ENCODE data around the gene ZC3H14. TPM values are rescaled to one million over a fixed set of nuclear protein-coding genes. Genes with fewer than 3 reads are reported as not detected.

Gene ZC3H14
- total RNA-seq, 1 donor from 2014 or later = 28.7 TPM

GRCh38 chr14:88551980-88552431, 10.8 kb upstream of the ZC3H14 start:
- Histone ChIP-seq H3K27ac (ENCODE audit: low read depth, low read length) (peak overlapping the region; percentile 78), H3K4me1 (ENCODE audit: control insufficient read depth in 3 of 3, insufficient read depth in 3 of 3, low read length in 3 of 3) (peaks cover 16 to 40% (median 33%) of the 10 kb centered on the region in 3 donors), H3K9me3 (ENCODE audit: control insufficient read depth in 3 of 3, low read length in 3 of 3) (no peaks in the 10 kb centered on the region), H3K27me3 (ENCODE audit: control insufficient read depth in 3 of 3, insufficient read depth in 3 of 3, low read length in 3 of 3) (no peaks in the 10 kb centered on the region), H3K36me3 (ENCODE audit: control insufficient read depth in 3 of 3, insufficient read depth in 3 of 3, low read length in 3 of 3) (peaks cover 2 to 17% (median 6%) of the 10 kb centered on the region in 3 donors), H3K4me3 (ENCODE audit: low read length in 3 of 3) (peak overlapping the region; percentile 91 to 92 (median 91)), H3K9ac (ENCODE audit: low read depth in 1 of 3, low read length in 3 of 3) (peak overlapping the region; percentile 78 to 86 (median 84))

DNA sequence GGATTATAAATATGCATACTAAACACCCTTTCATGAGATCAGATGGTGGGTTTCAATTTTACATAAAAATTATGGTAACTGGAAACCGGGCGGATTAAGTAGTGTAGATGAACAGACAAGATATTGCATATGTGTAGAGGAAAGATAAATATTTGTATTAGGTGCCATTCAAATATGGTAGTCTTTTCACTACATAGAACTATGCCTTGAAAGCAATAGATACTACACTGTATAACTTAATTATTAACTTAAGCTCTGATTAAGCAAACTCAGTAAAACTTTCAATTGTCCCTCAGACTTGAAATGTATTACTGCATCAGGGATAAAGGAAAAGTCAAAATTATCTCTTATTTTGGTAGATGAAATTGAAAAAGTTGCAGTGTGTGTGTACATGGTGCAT, 10.0 kb upstream of the ZC3H14 start:
- peaks cover 2 to 14% (median 3%) of the 10 kb centered on the region in 3 donors for H3K36me3 ChIP-seq (ENCODE audit: control insufficient read depth in 3 of 3, insufficient read depth in 3 of 3, low read length in 3 of 3)
- H3K4me3 ChIP-seq (ENCODE audit: low read length in 3 of 3) = peak overlapping the region in 1 of 3 donors; percentile 91
- no peaks in the 10 kb centered on the region for H3K9me3 ChIP-seq (ENCODE audit: control insufficient read depth in 3 of 3, low read length in 3 of 3)
- peak overlapping the region; percentile 78 for H3K27ac ChIP-seq (ENCODE audit: low read depth, low read length)
- peak overlapping the region; percentile 81 to 86 (median 84) for H3K9ac ChIP-seq (ENCODE audit: low read depth in 1 of 3, low read length in 3 of 3)
- H3K27me3 ChIP-seq (ENCODE audit: control insufficient read depth in 3 of 3, insufficient read depth in 3 of 3, low read length in 3 of 3) = no peaks in the 10 kb centered on the region
- peaks cover 16 to 40% (median 33%) of the 10 kb centered on the region in 3 donors for H3K4me1 ChIP-seq (ENCODE audit: control insufficient read depth in 3 of 3, insufficient read depth in 3 of 3, low read length in 3 of 3)

GRCh38 chr14:88553886-88554456, 8.9 kb upstream of the ZC3H14 start:
- H3K27ac ChIP-seq (ENCODE audit: low read depth, low read length) = peak overlapping the region; percentile 79
- H3K4me3 ChIP-seq (ENCODE audit: low read length in 3 of 3) = peak overlapping the region; percentile 71 to 90 (median 76)
- H3K9me3 ChIP-seq (ENCODE audit: control insufficient read depth in 3 of 3, low read length in 3 of 3) = no peaks in the 10 kb centered on the region
- H3K27me3 ChIP-seq (ENCODE audit: control insufficient read depth in 3 of 3, insufficient read depth in 3 of 3, low read length in 3 of 3) = no peaks in the 10 kb centered on the region
- H3K4me1 ChIP-seq (ENCODE audit: control insufficient read depth in 3 of 3, insufficient read depth in 3 of 3, low read length in 3 of 3) = peaks cover 16 to 40% (median 33%) of the 10 kb centered on the region in 3 donors
- peak overlapping the region; percentile 85 to 93 (median 86) for H3K9ac ChIP-seq (ENCODE audit: low read depth in 1 of 3, low read length in 3 of 3)
- peaks cover under 1 to 3% (median 2%) of the 10 kb centered on the region in 3 donors for H3K36me3 ChIP-seq (ENCODE audit: control insufficient read depth in 3 of 3, insufficient read depth in 3 of 3, low read length in 3 of 3)

GRCh38 chr14:88554457-88555286, 8.2 kb upstream of the ZC3H14 start, which contains the start of gene PTPN21:
TSS of gene PTPN21 (minus strand) at chr14:88555007. CDS start at chr14:88550417, 4,590 bp downstream.
- Histone ChIP-seq H3K9ac (ENCODE audit: low read depth in 1 of 3, low read length in 3 of 3) (peak within 1 kb of the TSS; percentile 85 to 93 (median 86)), H3K36me3 (ENCODE audit: control insufficient read depth in 3 of 3, insufficient read depth in 3 of 3, low read length in 3 of 3) (no peaks in the 10 kb centered on the region), H3K27ac (ENCODE audit: low read depth, low read length) (peak within 1 kb of the TSS; percentile 79), H3K9me3 (ENCODE audit: control insufficient read depth in 3 of 3, low read length in 3 of 3) (no peaks in the 10 kb centered on the region), H3K4me1 (ENCODE audit: control insufficient read depth in 3 of 3, insufficient read depth in 3 of 3, low read length in 3 of 3) (peaks cover 16 to 40% (median 33%) of the 10 kb centered on the region in 3 donors), H3K4me3 (ENCODE audit: low read length in 3 of 3) (peak within 1 kb of the TSS; percentile 71 to 90 (median 76)), H3K27me3 (ENCODE audit: control insufficient read depth in 3 of 3, insufficient read depth in 3 of 3, low read length in 3 of 3) (no peaks in the 10 kb centered on the region)

DNA sequence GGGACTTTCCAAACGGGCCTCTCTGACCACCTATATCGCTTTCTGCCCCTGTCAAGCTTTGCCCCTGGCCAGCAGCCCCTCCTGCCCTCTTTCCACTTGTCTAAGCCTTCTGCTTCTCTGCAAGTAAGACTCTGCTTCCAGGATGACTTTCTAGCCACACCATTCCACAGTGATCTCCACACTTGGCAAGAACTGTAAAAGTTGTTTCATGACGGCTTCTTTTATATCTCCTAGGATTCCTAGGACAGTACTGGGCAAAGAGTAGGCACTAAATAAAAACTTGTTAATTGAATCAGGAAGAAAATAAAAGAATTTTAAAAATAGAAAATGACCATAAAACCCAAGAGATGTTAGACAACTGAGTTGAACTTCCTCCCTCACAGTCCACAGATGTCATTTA, 6.3 kb upstream of the ZC3H14 start:
- H3K4me1 ChIP-seq (ENCODE audit: control insufficient read depth in 3 of 3, insufficient read depth in 3 of 3, low read length in 3 of 3) = peaks cover 12 to 30% (median 21%) of the 10 kb centered on the region in 3 donors
- H3K27me3 ChIP-seq (ENCODE audit: control insufficient read depth in 3 of 3, insufficient read depth in 3 of 3, low read length in 3 of 3) = no peaks in the 10 kb centered on the region
- peak overlapping the region; percentile 34 for H3K27ac ChIP-seq (ENCODE audit: low read depth, low read length)
- no peaks in the 10 kb centered on the region for H3K9me3 ChIP-seq (ENCODE audit: control insufficient read depth in 3 of 3, low read length in 3 of 3)
- peak overlapping the region in 1 of 3 donors; percentile 5 for H3K9ac ChIP-seq (ENCODE audit: low read depth in 1 of 3, low read length in 3 of 3)
- H3K36me3 ChIP-seq (ENCODE audit: control insufficient read depth in 3 of 3, insufficient read depth in 3 of 3, low read length in 3 of 3) = no peaks in the 10 kb centered on the region
- H3K4me3 ChIP-seq (ENCODE audit: low read length in 3 of 3) = no peak overlapping the region

DNA sequence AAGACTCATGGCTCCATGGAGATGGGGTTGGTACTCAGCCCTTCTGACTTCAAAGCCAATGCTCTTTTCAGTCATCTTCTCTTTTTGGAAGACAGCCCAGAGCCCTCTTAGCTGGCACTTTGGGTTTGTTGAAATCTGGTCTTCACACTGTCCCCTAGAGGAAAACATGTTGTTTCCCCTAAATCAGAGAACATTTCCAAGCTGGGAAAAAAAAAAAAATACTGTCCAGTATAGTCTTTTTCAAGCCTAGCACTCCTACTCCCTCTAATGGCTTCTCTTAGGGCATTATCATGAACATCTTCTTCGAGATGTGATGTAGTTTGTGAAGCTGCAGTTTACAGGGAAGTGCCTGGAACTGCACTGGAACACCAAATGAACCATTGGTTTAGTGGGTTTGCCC, 3.0 kb upstream of the ZC3H14 start:
- no peaks in the 10 kb centered on the region for H3K9me3 ChIP-seq (ENCODE audit: control insufficient read depth in 3 of 3, low read length in 3 of 3)
- H3K27me3 ChIP-seq (ENCODE audit: control insufficient read depth in 3 of 3, insufficient read depth in 3 of 3, low read length in 3 of 3) = no peaks in the 10 kb centered on the region
- no peak overlapping the region for H3K4me3 ChIP-seq (ENCODE audit: low read length in 3 of 3)
- H3K4me1 ChIP-seq (ENCODE audit: control insufficient read depth in 3 of 3, insufficient read depth in 3 of 3, low read length in 3 of 3) = peaks cover 13 to 17% (median 14%) of the 10 kb centered on the region in 3 donors
- peak overlapping the region in 1 of 3 donors; percentile 17 for H3K9ac ChIP-seq (ENCODE audit: low read depth in 1 of 3, low read length in 3 of 3)
- H3K36me3 ChIP-seq (ENCODE audit: control insufficient read depth in 3 of 3, insufficient read depth in 3 of 3, low read length in 3 of 3) = peaks cover 0 to 3% (median 0%) of the 10 kb centered on the region in 3 donors
- H3K27ac ChIP-seq (ENCODE audit: low read depth, low read length) = no peak overlapping the region

DNA sequence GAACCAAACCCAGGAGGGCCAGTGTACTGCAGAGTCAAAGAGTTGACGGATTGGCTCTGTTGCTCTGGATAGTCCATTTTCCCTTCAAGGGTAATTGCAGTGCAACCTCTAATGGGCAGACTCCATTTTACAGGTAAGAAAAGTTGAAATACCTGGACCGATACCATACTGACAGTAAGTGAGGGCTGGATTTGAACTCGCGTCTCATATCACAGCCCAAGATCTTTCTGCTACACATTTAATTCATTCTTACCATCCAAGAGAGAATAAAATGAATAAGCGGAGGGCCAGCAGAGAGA, 356 bp upstream of the ZC3H14 start:
- H3K4me3 ChIP-seq (ENCODE audit: low read length in 3 of 3) = peak overlapping the region; percentile 70 to 98 (median 90)
- H3K36me3 ChIP-seq (ENCODE audit: control insufficient read depth in 3 of 3, insufficient read depth in 3 of 3, low read length in 3 of 3) = peaks cover 0 to 3% (median 0%) of the 10 kb centered on the region in 3 donors
- H3K4me1 ChIP-seq (ENCODE audit: control insufficient read depth in 3 of 3, insufficient read depth in 3 of 3, low read length in 3 of 3) = peaks cover 9 to 14% (median 11%) of the 10 kb centered on the region in 3 donors
- peak overlapping the region; percentile 85 to 93 (median 87) for H3K9ac ChIP-seq (ENCODE audit: low read depth in 1 of 3, low read length in 3 of 3)
- no peaks in the 10 kb centered on the region for H3K27me3 ChIP-seq (ENCODE audit: control insufficient read depth in 3 of 3, insufficient read depth in 3 of 3, low read length in 3 of 3)
- peak overlapping the region; percentile 85 for H3K27ac ChIP-seq (ENCODE audit: low read depth, low read length)
- H3K9me3 ChIP-seq (ENCODE audit: control insufficient read depth in 3 of 3, low read length in 3 of 3) = no peaks in the 10 kb centered on the region

- Histone ChIP-seq H3K9me3 (ENCODE audit: control insufficient read depth in 3 of 3, low read length in 3 of 3) (no peaks in the 10 kb centered on the region), H3K36me3 (ENCODE audit: control insufficient read depth in 3 of 3, insufficient read depth in 3 of 3, low read length in 3 of 3) (peaks cover 4 to 12% (median 6%) of the 10 kb centered on the region in 3 donors), H3K9ac (ENCODE audit: low read depth in 1 of 3, low read length in 3 of 3) (peak overlapping the region; percentile 66 to 93 (median 87)), H3K4me3 (ENCODE audit: low read length in 3 of 3) (peak overlapping the region; percentile 81 to 98 (median 90)), H3K27me3 (ENCODE audit: control insufficient read depth in 3 of 3, insufficient read depth in 3 of 3, low read length in 3 of 3) (no peaks in the 10 kb centered on the region), H3K4me1 (ENCODE audit: control insufficient read depth in 3 of 3, insufficient read depth in 3 of 3, low read length in 3 of 3) (peaks cover 9 to 14% (median 11%) of the 10 kb centered on the region in 3 donors), H3K27ac (ENCODE audit: low read depth, low read length) (no peak overlapping the region)
Measured at GRCh38 chr14:88563845-88564244, 1.0 kb downstream of the ZC3H14 start.

GRCh38 chr14:88565427-88565826, 2.6 kb downstream of the ZC3H14 start:
- Histone ChIP-seq H3K4me1 (ENCODE audit: control insufficient read depth in 3 of 3, insufficient read depth in 3 of 3, low read length in 3 of 3) (peaks cover 9 to 14% (median 11%) of the 10 kb centered on the region in 3 donors), H3K36me3 (ENCODE audit: control insufficient read depth in 3 of 3, insufficient read depth in 3 of 3, low read length in 3 of 3) (peaks cover 12 to 26% (median 20%) of the 10 kb centered on the region in 3 donors), H3K27me3 (ENCODE audit: control insufficient read depth in 3 of 3, insufficient read depth in 3 of 3, low read length in 3 of 3) (no peaks in the 10 kb centered on the region), H3K9ac (ENCODE audit: low read depth in 1 of 3, low read length in 3 of 3) (no peak overlapping the region), H3K9me3 (ENCODE audit: control insufficient read depth in 3 of 3, low read length in 3 of 3) (no peaks in the 10 kb centered on the region), H3K27ac (ENCODE audit: low read depth, low read length) (no peak overlapping the region), H3K4me3 (ENCODE audit: low read length in 3 of 3) (no peak overlapping the region)

DNA sequence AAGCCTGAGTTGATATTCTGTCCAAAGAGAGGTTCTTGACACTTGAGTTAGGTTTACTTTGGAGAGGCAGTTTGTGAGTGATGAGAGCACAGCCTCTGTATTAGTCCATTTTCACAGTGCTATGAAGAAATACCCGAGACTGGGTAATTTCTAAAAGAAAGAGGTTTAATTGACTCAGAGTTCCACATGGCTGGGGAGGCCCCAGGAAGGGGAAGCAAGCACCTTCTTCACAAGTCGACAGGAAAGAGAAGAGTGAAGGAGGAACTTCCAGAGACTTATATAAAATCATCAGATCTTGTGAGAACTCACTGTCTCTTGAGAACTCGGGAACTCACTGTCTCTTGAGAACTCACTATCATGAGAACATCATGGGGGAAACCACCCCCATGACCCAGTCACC, 5.4 kb downstream of the ZC3H14 start:
- peaks cover 19 to 37% (median 31%) of the 10 kb centered on the region in 3 donors for H3K36me3 ChIP-seq (ENCODE audit: control insufficient read depth in 3 of 3, insufficient read depth in 3 of 3, low read length in 3 of 3)
- no peaks in the 10 kb centered on the region for H3K27me3 ChIP-seq (ENCODE audit: control insufficient read depth in 3 of 3, insufficient read depth in 3 of 3, low read length in 3 of 3)

More for the DNA sequence above, 5.4 kb downstream of the ZC3H14 start:
- Histone ChIP-seq H3K9ac (ENCODE audit: low read depth in 1 of 3, low read length in 3 of 3) (no peak overlapping the region), H3K4me1 (ENCODE audit: control insufficient read depth in 3 of 3, insufficient read depth in 3 of 3, low read length in 3 of 3) (peaks cover 4 to 8% (median 7%) of the 10 kb centered on the region in 3 donors), H3K4me3 (ENCODE audit: low read length in 3 of 3) (no peak overlapping the region), H3K9me3 (ENCODE audit: control insufficient read depth in 3 of 3, low read length in 3 of 3) (no peaks in the 10 kb centered on the region), H3K27ac (ENCODE audit: low read depth, low read length) (no peak overlapping the region)

Data from skeletal muscle tissue (tissue), 4 donors.